Measurements from ENCODE around the gene CACHD1.
A peak's percentile ranks its signal among the peaks of the same experiment; 100 is the strongest.
"Not testable (repeated sequence)": the region's sequence is repeated elsewhere in the genome, so short reads cannot be mapped to it uniquely, and the experiment has no call there.

The CACHD1 gene

DNA sequence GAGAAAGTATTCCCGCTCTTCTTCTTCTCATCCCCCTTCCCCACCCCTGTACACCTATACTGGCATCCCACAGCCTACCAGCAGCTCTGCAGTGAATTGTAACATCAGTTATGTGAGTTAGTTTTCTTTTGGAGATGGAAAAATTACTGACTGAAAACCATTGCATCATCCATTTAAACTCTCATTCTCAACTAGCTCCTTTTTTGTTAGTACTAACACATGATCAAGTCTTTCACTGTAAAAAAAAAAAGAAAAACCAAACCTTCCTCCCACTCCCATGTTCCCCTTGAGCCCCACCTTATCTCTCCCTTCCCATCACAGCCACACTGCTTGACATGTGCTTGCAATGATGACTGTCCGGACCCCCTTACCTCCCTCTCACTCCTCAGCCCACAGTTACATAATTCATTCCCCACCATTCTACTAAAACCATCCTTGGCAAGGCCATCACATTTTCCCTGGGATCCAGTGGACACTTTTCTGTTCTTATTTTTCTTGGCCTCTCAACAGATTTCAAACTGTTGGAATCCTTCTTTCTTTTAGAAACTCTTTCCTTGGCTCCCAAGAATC, 251.7 kb downstream of the CACHD1 start:
- no peak overlapping the region for H3K4me3 ChIP-seq (replicated peaks; ENCODE audit: low read depth, low read length)
- DNase-seq (ENCODE audit: low read depth): no peak
- no peak for TF ChIP-seq CTCF (IDR thresholded peaks at IDR 0.05; ENCODE audit: low read length, missing control alignments)

GRCh38 chr1:64727861-64728260, 257.9 kb downstream of the CACHD1 start:
- TF ChIP-seq CTCF (IDR thresholded peaks at IDR 0.05; ENCODE audit: low read length, missing control alignments): no peak
- DNase-seq (ENCODE audit: low read depth): no peak
- H3K4me3 ChIP-seq (replicated peaks; ENCODE audit: low read depth, low read length): no peak overlapping the region

- no peak for TF ChIP-seq CTCF (IDR thresholded peaks at IDR 0.05; ENCODE audit: low read length, missing control alignments)
- no peak overlapping the region for H3K4me3 ChIP-seq (replicated peaks; ENCODE audit: low read depth, low read length)
- DNase-seq (ENCODE audit: low read depth): peak; percentile 42
Measured at GRCh38 chr1:64733581-64734286, 263.8 kb downstream of the CACHD1 start.

GRCh38 chr1:64734287-64734652, 264.3 kb downstream of the CACHD1 start:
- no peak overlapping the region for H3K4me3 ChIP-seq (replicated peaks; ENCODE audit: low read depth, low read length)
- TF ChIP-seq CTCF (IDR thresholded peaks at IDR 0.05; ENCODE audit: low read length, missing control alignments): no peak
- DNase-seq (ENCODE audit: low read depth): no peak

DNA sequence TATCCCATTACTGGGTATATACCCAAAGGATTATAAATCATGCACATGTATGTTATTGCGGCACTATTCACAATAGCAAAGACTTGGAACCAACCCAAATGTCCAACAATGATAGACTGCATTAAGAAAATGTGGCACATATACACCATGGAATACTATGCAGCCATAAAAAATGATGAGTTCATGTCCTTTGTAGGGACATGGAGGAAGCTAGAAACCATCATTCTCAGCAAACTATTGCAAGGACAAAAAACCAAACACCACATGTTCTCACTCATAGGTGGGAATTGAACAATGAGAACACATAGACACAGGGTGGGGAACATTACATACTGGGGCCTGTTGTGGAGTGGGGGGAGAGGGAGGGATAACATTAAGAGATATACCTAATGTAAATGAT, 270.8 kb downstream of the CACHD1 start:
- H3K4me3 ChIP-seq (replicated peaks; ENCODE audit: low read depth, low read length); DNase-seq (ENCODE audit: low read depth): not testable (repeated sequence)
